ENCODE measurements around the gene NPW.

Gene NPW

GRCh38 chr16:2019921-2020831 is 591 bp downstream of the NPW start:
- DNase-seq (ENCODE audit: low read depth, low spot score): no peak
- in situ Hi-C loops (cut with HindIII; ENCODE audit: low sequenced_read_pairs): no loop called here
- H3K4me3 ChIP-seq (ENCODE audit: low read depth, low read length): no peak overlapping the region

GRCh38 chr16:2022723-2023091 is 3.1 kb downstream of the NPW start:
- TF ChIP-seq CTCF (IDR thresholded peaks at IDR 0.05; ENCODE audit: low read depth, low read length): no peak
- DNase-seq (ENCODE audit: low read depth, low spot score): no peak
- peak overlapping the region; percentile 34 for H3K4me3 ChIP-seq (ENCODE audit: low read depth, low read length)
- in situ Hi-C loops (cut with HindIII; ENCODE audit: low sequenced_read_pairs): no loop called here

More at GRCh38 chr16:2019921-2020831, 591 bp downstream of the NPW start:
- TF ChIP-seq CTCF (IDR thresholded peaks at IDR 0.05; ENCODE audit: low read depth, low read length): no peak

- DNase-seq (ENCODE audit: low read depth, low spot score): peak; percentile 83
These were observed 3.8 kb downstream of the NPW start for GRCh38 chr16:2023092-2024031.

GRCh38 chr16:2024032-2024420 is 4.4 kb downstream of the NPW start:
- H3K4me3 ChIP-seq (ENCODE audit: low read depth, low read length): no peak overlapping the region
- TF ChIP-seq CTCF (IDR thresholded peaks at IDR 0.05; ENCODE audit: low read depth, low read length): no peak
- DNase-seq (ENCODE audit: low read depth, low spot score): no peak
- in situ Hi-C loops (cut with HindIII; ENCODE audit: low sequenced_read_pairs): no loop called here

More at GRCh38 chr16:2023092-2024031, 3.8 kb downstream of the NPW start:
- in situ Hi-C loops (cut with HindIII; ENCODE audit: low sequenced_read_pairs): no loop called here
- peak; percentile 93 for TF ChIP-seq CTCF (IDR thresholded peaks at IDR 0.05; ENCODE audit: low read depth, low read length)
- H3K4me3 ChIP-seq (ENCODE audit: low read depth, low read length): peak overlapping the region; percentile 34

- no peak overlapping the region for H3K4me3 ChIP-seq (ENCODE audit: low read depth, low read length)
- in situ Hi-C loops (cut with HindIII; ENCODE audit: low sequenced_read_pairs): no loop called here
- TF ChIP-seq CTCF (IDR thresholded peaks at IDR 0.05; ENCODE audit: low read depth, low read length): no peak
- no peak for DNase-seq (ENCODE audit: low read depth, low spot score)
These were observed 5.7 kb downstream of the NPW start for GRCh38 chr16:2025251-2025650.

GRCh38 chr16:2025878-2026460 is 6.4 kb downstream of the NPW start:
- in situ Hi-C loops (cut with HindIII; ENCODE audit: low sequenced_read_pairs): no loop called here
- no peak for DNase-seq (ENCODE audit: low read depth, low spot score)
- no peak overlapping the region for H3K4me3 ChIP-seq (ENCODE audit: low read depth, low read length)
- no peak for TF ChIP-seq CTCF (IDR thresholded peaks at IDR 0.05; ENCODE audit: low read depth, low read length)
